ENCODE measurements around the gene ACOT12.

- TF ChIP-seq POLR2A (IDR thresholded peaks at IDR 0.05) (no peak), CTCF (IDR thresholded peaks at IDR 0.05) (no peak)
Observed at GRCh38 chr5:81393783-81394718, at the start of gene ACOT12.
